GM12878 (cell line): ENCODE measurements around the gene TMEM50B. TPM values are rescaled to one million over a fixed set of nuclear protein-coding genes. Genes with fewer than 3 reads are reported as not detected.

ENCODE experiments used
- CEBPB ChIP-seq, 2 experiments: fragments of 150-350 bp in 1 of 2; IDR thresholded peaks; 2 replicates each; pipeline ENCODE4 v1.6.1; 2012 to 2014; ENCODE audit warnings: low read depth in 2 of 2, low read length in 2 of 2, borderline replicate concordance in 1 of 2, inconsistent platforms in 1 of 2
- CEBPZ ChIP-seq: fragments of 150-350 bp; IDR thresholded peaks from 2 replicates; pipeline ENCODE4 v1.6.1; 2016; ENCODE audit warnings: low read depth, low read length
- FOXK2 ChIP-seq: fragments of 450-650 bp; IDR thresholded peaks from 2 replicates; pipeline ENCODE4 v1.6.1; 2017; ENCODE audit warnings: mild to moderate bottlenecking, moderate library complexity
- HDGF ChIP-seq: fragments of 450-650 bp; IDR thresholded peaks from 2 replicates; pipeline ENCODE4 v1.6.1; 2016; ENCODE audit warnings: antibody characterized with exemption
- IKZF1 ChIP-seq: fragments of 450-650 bp; conservative IDR thresholded peaks from 2 replicates; pipeline ENCODE4 v1.6.1; 2017; ENCODE audit warnings: antibody characterized with exemption, mild to moderate bottlenecking
- IKZF2 ChIP-seq, 2 experiments: fragments of 450-650 bp; IDR thresholded peaks; 2 replicates each; pipeline ENCODE4 v1.6.1; 2017; ENCODE audit warnings: mild to moderate bottlenecking in 2 of 2, moderate library complexity in 2 of 2
- IRF5 ChIP-seq: fragments of 450-650 bp; IDR thresholded peaks from 2 replicates; pipeline ENCODE4 v1.6.1; 2017; ENCODE audit warnings: borderline replicate concordance
- NFIC ChIP-seq: IDR thresholded peaks from 2 replicates; pipeline ENCODE4 v1.6.1; 2012; ENCODE audit warnings: low read depth, mild to moderate bottlenecking, inconsistent platforms, low read length, moderate library complexity
- RCOR1 ChIP-seq: conservative IDR thresholded peaks from 2 replicates; pipeline ENCODE4 v1.6.1; 2012; ENCODE audit warnings: low read depth, low read length, improper control_type of control experiment
- SP1 ChIP-seq: IDR thresholded peaks from one replicate; pipeline ENCODE4 v1.6.1; 2011; ENCODE audit warnings: low read depth, low read length
- SRF ChIP-seq, 2 experiments: IDR thresholded peaks; 2 replicates each; pipeline ENCODE4 v1.6.1; 2011; ENCODE audit warnings: low read depth in 2 of 2, low read length in 2 of 2, mild to moderate bottlenecking in 1 of 2, moderate library complexity in 1 of 2
- USF2 ChIP-seq: IDR thresholded peaks from 2 replicates; pipeline ENCODE4 v1.6.1; 2011; ENCODE audit warnings: low read depth, low read length, improper control_type of control experiment, borderline replicate concordance
- YY1 ChIP-seq: IDR thresholded peaks from 2 replicates; pipeline ENCODE4 v1.6.1; 2011; ENCODE audit warnings: low read depth, mild to moderate bottlenecking, low read length
- ZNF592 ChIP-seq: fragments of 450-650 bp; IDR thresholded peaks from 2 replicates; pipeline ENCODE4 v1.6.1; 2017; ENCODE audit warnings: mild to moderate bottlenecking, moderate library complexity
- polyA plus RNA-seq, 11 experiments: library from polyadenylated mRNA; depleted of rRNA in 4 of 11; unstranded in 6 of 11; stranded (reverse) in 5 of 11; fragments of >200 nt; fragmentation: Nextera tagmentation in 4 of 11; fragmentation: Illumina TruSeq in 1 of 11; extraction: Ambion mirVana in 4 of 11; extraction: Trizol in 1 of 11; gene quantifications; 1 replicate in 1 of 11; 2 replicates in 10 of 11; pipeline versions ENCODE4 v1.2.1 to v1.2.3, GENCODE V29; 2011 to 2016; ENCODE audit warnings: inconsistent platforms in 2 of 11, missing spikeins in 2 of 11, low read depth in 1 of 11
- total RNA-seq, 4 experiments: library from RNA; depleted of rRNA in 3 of 4; stranded (reverse); fragments of >200 nt in 3 of 4; fragmentation: Illumina TruSeq in 1 of 4; extraction: Trizol in 1 of 4; gene quantifications; 2 replicates each; pipeline versions ENCODE4 v1.2.1 to v1.2.3, GENCODE V29; 2013 to 2021

Gene TMEM50B
- total and polyA plus RNA-seq, 10 of the 15 experiments (the other 5 are each of a cell fraction or from before 2014, with no cell fraction given) = 12.1 to 42.1 (median 18.2) TPM

GRCh38 chr21:33412832-33413519 lies 66.8 kb downstream of the TMEM50B start (continued):
- TF ChIP-seq ZNF592 = no peak
- no peak for TF ChIP-seq RCOR1
- TF ChIP-seq IKZF2 (IDR thresholded peaks at IDR 0.05) = peak in 1 of 2 experiments; percentile 44; a peak in 1 of 4 replicates
- no peak for TF ChIP-seq CEBPZ
- no peak for TF ChIP-seq FOXK2
- peak; percentile 8; the same call in 1 of the 2 replicates for TF ChIP-seq USF2
- TF ChIP-seq IKZF1 = 0 out of 2 replicates have a peak, but pooled peaks have one; percentile 36
- no peak for TF ChIP-seq SP1
- TF ChIP-seq YY1 = 0 out of 2 replicates have a peak, but pooled peaks have one; percentile 19
- TF ChIP-seq CEBPB (IDR thresholded peaks at IDR 0.05; ENCODE audit: borderline replicate concordance in 1 of 2, low read depth in 2 of 2, low read length in 2 of 2) = no peak
- no peak for TF ChIP-seq IRF5
- TF ChIP-seq SRF (IDR thresholded peaks at IDR 0.05; ENCODE audit: low read depth in 2 of 2, low read length in 2 of 2) = no peak
- peak; percentile 42; the same call in 1 of the 2 replicates for TF ChIP-seq HDGF
- no peak for TF ChIP-seq NFIC
